ENCODE results near the gene FANCG. TPM values are rescaled to one million over a fixed set of nuclear protein-coding genes. Genes with fewer than 3 reads are reported as not detected.

Gene FANCG
- total and polyA plus RNA-seq, 2 of the 8 experiments (the other 6 are each of a cell fraction or from before 2014, with no cell fraction given): 66.6 to 87.1 TPM

GRCh38 chr9:35076848-35077247 is 2.9 kb downstream of the FANCG start (continued):
- TF ChIP-seq GABPA (IDR thresholded peaks at IDR 0.05; ENCODE audit: borderline replicate concordance, insufficient read depth, low read length): no peak
- TF ChIP-seq E2F6 (IDR thresholded peaks at IDR 0.05): no peak
- TF ChIP-seq MAFK (IDR thresholded peaks at IDR 0.05; ENCODE audit: low read depth, low read length): no peak
- no peak for TF ChIP-seq POU5F1 (IDR thresholded peaks at IDR 0.05; ENCODE audit: low read depth, low read length)

Data from H1 (cell line).